ENCODE results near the gene PLEKHA5. TPM values are rescaled to one million over a fixed set of nuclear protein-coding genes. Genes with fewer than 3 reads are reported as not detected.

Gene PLEKHA5
- total RNA-seq, 1 experiment from 2014 or later, result 14.0 TPM

DNA sequence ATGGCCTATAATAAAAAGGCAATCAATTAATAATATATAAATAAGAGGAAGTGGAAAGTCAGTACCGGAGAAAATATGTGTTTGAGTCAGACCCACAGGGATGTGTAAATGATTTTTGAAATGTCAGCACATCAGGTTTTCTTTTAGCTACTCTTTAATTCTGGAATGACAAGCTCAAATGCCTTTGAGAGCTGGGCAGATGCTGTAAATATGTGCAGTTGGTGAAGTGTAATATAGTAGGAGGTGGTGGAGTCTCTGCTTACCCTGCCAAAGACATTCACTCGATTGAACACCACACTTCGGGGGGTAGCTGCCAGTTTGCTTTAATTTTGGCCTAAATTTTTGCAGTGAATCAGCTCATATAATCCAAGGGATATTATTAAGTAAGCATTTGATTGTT lies 93.0 kb downstream of the PLEKHA5 start:
- intact Hi-C loops (cut with micrococcal nuclease; ENCODE audit: unreplicated experiment), result no loop called here
- POLR2A ChIA-PET (ENCODE audit: low non-redundant PET), result no interaction called here

DNA sequence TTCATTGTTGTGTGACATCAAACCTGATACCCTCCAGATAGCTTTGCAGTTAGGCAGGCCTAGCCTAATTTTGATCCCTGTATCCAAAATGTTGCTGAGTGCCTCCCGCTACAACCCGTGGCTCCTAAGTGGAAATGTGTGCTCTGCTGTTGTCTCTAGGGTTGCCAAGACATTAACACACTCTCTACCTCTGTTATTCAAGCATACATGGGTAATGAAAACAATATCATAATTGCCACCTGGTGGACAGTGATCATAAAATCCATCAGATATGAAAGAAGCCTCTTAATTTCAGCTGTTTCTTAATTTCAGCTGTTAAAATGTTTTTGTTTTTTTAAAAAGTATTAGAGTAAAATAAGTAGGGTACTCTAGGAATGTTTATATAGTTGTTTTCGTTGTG lies 93.5 kb downstream of the PLEKHA5 start:
- H3K27me3 ChIP-seq (replicated peaks; ENCODE audit: insufficient read depth, low read depth, low read length, poor library complexity), result no peaks in the 10 kb centered on the region
- H3K9me3 ChIP-seq (ENCODE audit: low read depth, low read length, poor library complexity, severe bottlenecking), result no peaks in the 10 kb centered on the region
- H3K4me1 ChIP-seq (ENCODE audit: insufficient read depth, low read length, poor library complexity, severe bottlenecking), result peaks cover 13% of the 10 kb centered on the region
- CTCF ChIA-PET, result interaction anchor here (0.6 to 0.7 kb wide), 2 partner anchors 25 to 216 kb away, joined by 3 to 4 read pairs; partner anchors contain the start of gene AEBP2
- no peak overlapping the region for H3K27ac ChIP-seq (ENCODE audit: low read depth, low read length, poor library complexity, severe bottlenecking)
- POLR2A ChIA-PET (ENCODE audit: low non-redundant PET), result interaction anchor here (0.6 kb wide), 1 partner anchor 651 kb away, joined by 7 read pairs; no protein-coding TSS in a partner anchor
- no TSS peak for BruUV-seq (replicated peaks)
- H3K4me3 ChIP-seq (ENCODE audit: low read depth, low read length, poor library complexity, severe bottlenecking), result no peak overlapping the region
- TF ChIP-seq EZH2 (IDR thresholded peaks at IDR 0.05; ENCODE audit: borderline replicate concordance, low read depth, low read length, poor library complexity, severe bottlenecking) (no peak), CTCF (conservative IDR thresholded peaks at IDR 0.05; ENCODE audit: low read depth, low read length) (peak; percentile 44)
- DNase-seq (ENCODE audit: low spot score), result peak; percentile 23
- H3K36me3 ChIP-seq (ENCODE audit: insufficient read depth, low read length, poor library complexity, severe bottlenecking), result no peaks in the 10 kb centered on the region
- intact Hi-C loops (cut with micrococcal nuclease; ENCODE audit: unreplicated experiment), result no loop called here

More for the DNA sequence above, 93.0 kb downstream of the PLEKHA5 start:
- Histone ChIP-seq H3K4me1 (ENCODE audit: insufficient read depth, low read length, poor library complexity, severe bottlenecking) (peaks cover 13% of the 10 kb centered on the region), H3K27ac (ENCODE audit: low read depth, low read length, poor library complexity, severe bottlenecking) (no peak overlapping the region), H3K9me3 (ENCODE audit: low read depth, low read length, poor library complexity, severe bottlenecking) (no peaks in the 10 kb centered on the region), H3K4me3 (ENCODE audit: low read depth, low read length, poor library complexity, severe bottlenecking) (no peak overlapping the region), H3K36me3 (ENCODE audit: insufficient read depth, low read length, poor library complexity, severe bottlenecking) (no peaks in the 10 kb centered on the region), H3K27me3 (replicated peaks; ENCODE audit: insufficient read depth, low read depth, low read length, poor library complexity) (no peaks in the 10 kb centered on the region)
- no peak for DNase-seq (ENCODE audit: low spot score)
- no peak for TF ChIP-seq CTCF (conservative IDR thresholded peaks at IDR 0.05; ENCODE audit: low read depth, low read length)
- CTCF ChIA-PET, result interaction anchor here (0.6 to 0.7 kb wide), 2 partner anchors 25 to 217 kb away, joined by 3 to 4 read pairs; partner anchors contain the start of gene AEBP2
- BruUV-seq (replicated peaks), result no TSS peak

- H3K27me3 ChIP-seq (replicated peaks; ENCODE audit: insufficient read depth, low read depth, low read length, poor library complexity), result no peaks in the 10 kb centered on the region
- no TSS peak for BruUV-seq (replicated peaks)
- POLR2A ChIA-PET (ENCODE audit: low non-redundant PET), result no interaction called here
- H3K4me1 ChIP-seq (ENCODE audit: insufficient read depth, low read length, poor library complexity, severe bottlenecking), result peaks cover 15% of the 10 kb centered on the region
- H3K27ac ChIP-seq (ENCODE audit: low read depth, low read length, poor library complexity, severe bottlenecking), result no peak overlapping the region
- no peak for DNase-seq (ENCODE audit: low spot score)
- CTCF ChIA-PET, result no interaction called here
- no peak for TF ChIP-seq EZH2 (IDR thresholded peaks at IDR 0.05; ENCODE audit: borderline replicate concordance, low read depth, low read length, poor library complexity, severe bottlenecking)
- no peak for TF ChIP-seq CTCF (conservative IDR thresholded peaks at IDR 0.05; ENCODE audit: low read depth, low read length)
- H3K4me3 ChIP-seq (ENCODE audit: low read depth, low read length, poor library complexity, severe bottlenecking), result no peak overlapping the region
- H3K9me3 ChIP-seq (ENCODE audit: low read depth, low read length, poor library complexity, severe bottlenecking), result no peaks in the 10 kb centered on the region
- intact Hi-C loops (cut with micrococcal nuclease; ENCODE audit: unreplicated experiment), result no loop called here
- no peaks in the 10 kb centered on the region for H3K36me3 ChIP-seq (ENCODE audit: insufficient read depth, low read length, poor library complexity, severe bottlenecking)
Measured at GRCh38 chr12:19223695-19224094, 94.2 kb downstream of the PLEKHA5 start.

All from A673 (cell line).